Measurements from ENCODE around the gene NINJ2.

The NINJ2 gene

GRCh38 chr12:546265-546919 is 116.9 kb downstream of the NINJ2 start:
- no peak for DNase-seq

GRCh38 chr12:545835-546234 is 117.4 kb downstream of the NINJ2 start:
- DNase-seq = no peak

GRCh38 chr12:544941-545635 is 118.2 kb downstream of the NINJ2 start:
- DNase-seq = no peak

GRCh38 chr12:544142-544541 is 119.1 kb downstream of the NINJ2 start:
- DNase-seq = no peak

- DNase-seq = no peak
Observed at GRCh38 chr12:543114-543451, 120.2 kb downstream of the NINJ2 start.

- DNase-seq = no peak
Observed at GRCh38 chr12:542395-543113, 120.7 kb downstream of the NINJ2 start.

GRCh38 chr12:541676-542324 is 121.4 kb downstream of the NINJ2 start:
- no peak for DNase-seq

GRCh38 chr12:539540-540310 is 123.5 kb downstream of the NINJ2 start:
- no peak for DNase-seq

GRCh38 chr12:538731-539539 is 124.3 kb downstream of the NINJ2 start:
- DNase-seq = no peak

- no peak for DNase-seq
Observed at GRCh38 chr12:537772-538171, 125.5 kb downstream of the NINJ2 start.

GRCh38 chr12:536751-537245 is 126.4 kb downstream of the NINJ2 start:
- no peak for DNase-seq

GRCh38 chr12:535396-535795 is 127.8 kb downstream of the NINJ2 start:
- DNase-seq = no peak

GRCh38 chr12:534216-534615 is 129.0 kb downstream of the NINJ2 start:
- no peak for DNase-seq

- no peak for DNase-seq
Observed at GRCh38 chr12:533718-534117, 129.5 kb downstream of the NINJ2 start.

GRCh38 chr12:532908-533565 is 130.2 kb downstream of the NINJ2 start:
- DNase-seq = no peak

GRCh38 chr12:531951-532585 is 131.2 kb downstream of the NINJ2 start:
- no peak for DNase-seq

GRCh38 chr12:530821-531220 is 132.4 kb downstream of the NINJ2 start:
- DNase-seq = no peak

- DNase-seq = no peak
Observed at GRCh38 chr12:530308-530707, 132.9 kb downstream of the NINJ2 start.

- no peak for DNase-seq
Observed at GRCh38 chr12:527729-528128, 135.5 kb downstream of the NINJ2 start.

- no peak for DNase-seq
Observed at GRCh38 chr12:527241-527640, 136.0 kb downstream of the NINJ2 start.

GRCh38 chr12:526089-526488 is 137.2 kb downstream of the NINJ2 start:
- no peak for DNase-seq
